Activated T-cell treated with anti-CD3 and anti-CD28 coated beads for 48 hours (primary cell): ENCODE results near the gene PA2G4.
A peak's percentile ranks its signal among the peaks of the same experiment; 100 is the strongest.
"Not testable (repeated sequence)": the region's sequence is repeated elsewhere in the genome, so short reads cannot be mapped to it uniquely, and the experiment has no call there.

Experiments used
- DNase-seq: peaks from one replicate; pipeline ENCODE4 v3.0.0-alpha.2; 2020; ENCODE audit warnings: low read depth

The PA2G4 gene

DNA sequence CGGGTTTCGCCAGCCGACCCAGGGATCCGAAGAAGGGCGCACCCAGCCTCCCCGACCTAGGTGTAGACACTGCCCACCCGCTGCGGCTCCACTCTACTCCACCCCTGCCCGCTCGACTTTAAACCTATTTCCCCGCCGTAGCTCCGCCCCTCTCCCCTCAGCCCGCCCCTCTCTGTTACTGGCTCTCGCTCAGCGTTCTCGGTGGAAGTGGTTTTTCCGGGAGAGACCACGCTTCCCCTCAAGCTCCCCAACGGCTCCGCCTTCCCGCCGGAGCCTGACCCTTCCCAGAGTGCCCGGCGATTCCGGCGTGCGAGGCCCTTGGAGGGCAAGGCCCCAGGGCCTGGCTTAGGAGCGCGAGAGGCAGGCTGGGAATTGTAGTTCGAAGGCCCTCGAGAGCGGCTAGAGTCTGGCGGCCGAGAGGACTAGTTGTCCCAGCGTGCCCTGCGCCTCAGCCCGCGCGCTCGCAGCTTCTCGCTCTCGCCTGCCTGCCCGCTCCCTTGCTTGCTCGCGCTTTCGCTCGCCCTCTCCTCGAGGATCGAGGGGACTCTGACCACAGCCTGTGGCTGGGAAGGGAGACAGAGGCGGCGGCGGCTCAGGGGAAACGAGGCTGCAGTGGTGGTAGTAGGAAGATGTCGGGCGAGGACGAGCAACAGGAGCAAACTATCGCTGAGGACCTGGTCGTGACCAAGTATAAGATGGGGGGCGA lies at the start of gene PA2G4:
Gene PA2G4 (plus strand): TSS at position 451 of the 706 bp plus-strand sequence. CDS start 179 bp downstream, at position 630.
- DNase-seq: peak; percentile 98

DNA sequence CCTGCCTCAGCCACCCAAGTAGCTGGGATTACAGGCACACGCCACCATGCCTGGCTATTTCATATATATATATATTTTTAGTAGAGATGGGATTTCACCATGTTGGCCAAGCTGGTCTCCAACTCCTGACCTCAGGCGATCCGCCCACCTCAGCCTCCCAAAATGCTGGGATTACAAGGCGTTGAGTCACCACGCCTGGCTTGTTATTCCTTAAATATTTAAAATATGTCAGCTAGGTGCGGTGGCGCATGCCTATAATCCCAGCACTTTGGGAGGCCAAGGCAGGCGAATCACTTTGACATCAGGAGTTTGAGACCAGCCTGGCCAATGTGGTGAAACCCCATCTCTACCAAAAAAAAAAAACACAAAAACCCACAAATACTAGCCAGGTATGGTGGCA lies 44.4 kb upstream of the PA2G4 start:
- not testable (repeated sequence) for DNase-seq

DNA sequence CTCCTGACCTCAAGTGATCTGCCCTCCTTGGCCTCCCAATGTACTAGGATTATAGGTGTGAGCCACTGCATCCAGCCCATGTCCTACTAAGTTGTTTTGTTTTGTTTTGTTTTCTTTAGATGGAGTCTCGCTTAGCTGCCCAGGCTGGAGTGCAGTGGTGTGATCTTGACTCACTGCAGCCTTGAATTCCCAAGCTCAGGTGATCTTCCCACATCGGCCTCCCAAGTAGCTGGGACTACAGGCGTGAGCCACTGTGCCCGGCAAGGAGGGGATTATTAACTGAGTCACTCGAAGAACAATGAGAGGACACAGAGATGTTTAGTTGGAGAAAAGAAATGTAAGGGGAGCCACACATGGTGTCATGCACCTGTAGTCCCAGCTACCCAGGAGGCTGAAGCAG lies 42.4 kb upstream of the PA2G4 start:
- DNase-seq: no peak

DNA sequence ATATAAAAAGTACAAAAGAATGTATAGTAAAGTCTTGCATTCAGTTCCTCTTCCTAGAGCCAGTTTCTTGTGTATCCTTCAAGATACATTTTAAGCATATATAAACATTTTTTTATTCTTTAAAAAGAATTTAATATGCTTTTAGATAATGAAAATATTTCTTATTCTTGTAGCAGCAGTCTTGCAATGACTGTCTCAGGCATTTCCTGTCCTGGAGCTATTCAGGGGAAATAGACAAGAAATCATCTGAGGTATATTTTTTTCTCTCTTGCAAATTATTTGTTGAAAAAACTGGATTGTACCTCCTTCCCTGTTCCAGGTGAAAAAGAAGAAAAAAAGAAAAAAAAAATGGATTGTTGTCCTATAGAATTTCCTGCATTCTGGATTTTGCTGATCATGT lies 41.4 kb upstream of the PA2G4 start:
- no peak for DNase-seq

DNA sequence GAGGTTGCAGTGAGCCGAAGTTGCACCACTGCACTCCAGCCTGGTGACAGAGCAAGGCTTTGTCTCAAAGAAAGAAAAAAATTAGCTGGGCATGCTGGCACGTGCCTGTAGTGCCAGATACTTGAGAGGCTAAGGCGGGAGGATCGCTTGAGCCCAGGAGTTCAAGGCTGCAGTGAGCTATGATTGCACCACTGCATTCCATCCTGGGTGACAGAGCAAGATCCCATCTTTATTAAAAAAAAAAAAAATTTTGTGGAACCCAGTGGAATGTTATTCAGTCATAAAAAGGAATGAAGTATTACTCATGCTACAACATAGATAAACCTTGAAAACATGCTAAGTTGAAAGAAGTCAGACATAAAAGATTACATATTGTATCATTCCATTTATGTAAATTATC lies 32.7 kb upstream of the PA2G4 start:
- no peak for DNase-seq

DNA sequence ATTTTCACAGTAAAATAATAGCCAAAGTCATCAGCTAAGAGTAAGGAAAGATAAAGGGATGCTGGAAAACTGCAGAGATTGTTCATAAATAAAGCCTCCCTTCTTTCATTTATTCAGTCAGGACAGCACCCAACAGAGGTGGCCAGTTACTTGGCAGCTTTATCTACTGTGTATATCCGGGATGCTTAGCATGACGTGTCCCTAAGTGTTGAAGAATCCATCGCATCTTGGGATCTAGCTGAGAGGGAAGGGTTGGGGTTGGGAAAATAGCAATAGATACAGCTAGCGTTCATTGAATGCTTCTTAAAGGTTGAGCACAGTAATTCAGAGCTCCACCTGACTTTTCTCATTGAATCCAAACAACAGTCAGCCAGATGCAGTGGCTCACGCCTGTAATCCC lies 30.0 kb upstream of the PA2G4 start:
- no peak for DNase-seq

DNA sequence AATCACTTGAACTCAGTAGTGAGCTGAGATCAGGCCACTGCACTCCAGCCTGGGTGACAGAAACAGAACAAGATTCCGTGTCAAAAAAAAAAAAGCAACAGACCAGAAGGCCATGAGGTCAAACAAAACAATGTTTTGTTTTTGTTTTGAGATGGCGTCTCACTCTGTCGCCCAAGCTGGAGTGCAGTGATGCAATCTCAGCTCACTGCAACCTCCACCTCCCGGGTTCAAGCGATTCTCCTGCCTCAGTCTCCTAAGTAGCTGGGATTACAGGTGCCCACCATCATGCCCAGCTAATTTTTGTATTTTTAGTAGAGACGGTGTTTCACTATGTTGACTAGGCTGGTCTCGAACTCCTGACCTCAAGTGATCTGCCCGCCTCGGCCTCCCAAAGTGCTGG lies 26.4 kb upstream of the PA2G4 start:
- DNase-seq: not testable (repeated sequence)

DNA sequence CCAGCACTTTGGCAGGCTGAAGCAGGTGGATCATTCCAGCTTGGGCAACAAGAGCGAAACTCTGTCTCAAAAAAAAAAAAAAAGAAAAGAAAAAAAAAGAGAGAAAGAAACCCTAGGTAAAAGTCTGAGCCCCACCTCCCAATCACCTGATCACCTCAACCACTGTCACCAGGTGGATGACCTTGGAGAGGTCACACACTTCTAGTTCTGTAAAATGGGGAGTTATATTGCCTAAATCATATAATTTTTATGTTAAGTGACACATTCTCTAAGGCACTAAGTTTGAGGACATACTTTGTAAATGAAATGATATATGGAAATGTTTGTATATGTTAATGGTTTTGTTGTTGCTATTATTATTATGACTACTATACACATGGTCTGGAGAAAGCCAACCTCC lies 25.9 kb upstream of the PA2G4 start:
- no peak for DNase-seq

DNA sequence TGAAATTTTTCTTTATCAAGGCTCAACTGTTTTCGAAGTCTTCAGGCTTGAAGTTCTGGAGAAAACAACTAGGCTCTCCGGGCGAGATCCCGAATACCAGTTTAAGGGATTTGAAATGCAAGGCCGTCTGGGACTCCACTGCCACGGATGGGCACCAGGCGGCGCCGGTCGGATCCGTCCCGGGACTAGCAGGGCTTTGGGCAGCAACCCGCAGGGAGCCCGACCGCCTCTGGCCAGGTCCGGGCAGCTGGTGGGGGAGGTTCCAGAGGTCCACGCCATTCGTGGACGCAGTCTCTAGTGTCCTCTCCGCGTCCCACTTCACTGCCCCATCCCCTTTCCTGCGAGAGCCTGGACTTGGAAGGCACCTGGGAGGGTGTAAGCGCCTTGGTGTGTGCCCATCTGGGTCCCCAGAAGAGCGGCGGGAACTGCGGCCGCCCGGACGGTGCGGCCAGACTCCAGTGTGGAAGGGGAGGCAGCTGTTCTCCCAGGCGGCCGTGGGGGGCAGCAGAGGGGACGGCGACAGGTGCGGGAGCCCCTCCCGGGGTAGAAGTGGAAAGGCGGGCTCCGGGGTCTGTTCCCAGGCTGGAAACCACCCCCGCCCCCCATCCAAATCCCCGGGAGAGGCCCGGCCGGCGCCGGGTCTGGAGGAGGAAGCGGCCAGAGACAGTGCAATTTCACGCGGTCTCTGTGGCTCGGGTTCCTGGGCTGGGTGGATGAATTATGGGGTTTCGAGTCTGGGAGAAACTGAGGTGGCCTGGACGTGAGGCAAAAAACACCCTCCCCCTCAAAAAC lies 25.2 kb upstream of the PA2G4 start:
- peak; percentile 49 for DNase-seq

DNA sequence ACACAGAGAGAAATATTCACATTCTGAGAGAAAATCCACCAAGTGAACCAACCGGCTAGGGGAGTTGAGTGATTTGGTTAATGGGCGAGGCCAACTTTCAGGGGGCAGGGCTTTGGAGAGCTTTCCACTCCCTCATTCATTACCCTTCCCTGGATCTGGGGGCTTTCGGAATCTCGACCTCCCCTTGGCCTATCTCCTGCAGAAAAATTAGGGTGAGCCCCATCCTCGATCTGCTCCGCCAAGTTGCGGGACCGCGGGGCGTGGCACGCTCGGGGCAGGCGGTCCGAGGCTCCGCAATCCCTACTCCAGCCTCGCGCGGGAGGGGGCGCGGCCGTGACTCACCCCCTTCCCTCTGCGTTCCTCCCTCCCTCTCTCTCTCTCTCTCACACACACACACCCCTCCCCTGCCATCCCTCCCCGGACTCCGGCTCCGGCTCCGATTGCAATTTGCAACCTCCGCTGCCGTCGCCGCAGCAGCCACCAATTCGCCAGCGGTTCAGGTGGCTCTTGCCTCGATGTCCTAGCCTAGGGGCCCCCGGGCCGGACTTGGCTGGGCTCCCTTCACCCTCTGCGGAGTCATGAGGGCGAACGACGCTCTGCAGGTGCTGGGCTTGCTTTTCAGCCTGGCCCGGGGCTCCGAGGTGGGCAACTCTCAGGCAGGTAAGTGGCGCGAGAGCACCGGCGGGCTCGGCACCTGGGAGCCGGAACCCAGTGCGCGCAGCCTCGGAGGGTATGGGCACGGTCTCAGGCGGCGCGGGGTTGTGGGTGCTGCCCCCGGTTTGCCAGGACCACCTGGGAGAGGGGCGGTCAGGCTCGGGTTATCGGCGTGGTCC lies 24.4 kb upstream of the PA2G4 start, which contains the start of gene ERBB3:
Gene ERBB3 (plus strand): TSS at position 443 of the 833 bp plus-strand sequence. CDS start 136 bp downstream, at position 579.
- peak; percentile 66 for DNase-seq

DNA sequence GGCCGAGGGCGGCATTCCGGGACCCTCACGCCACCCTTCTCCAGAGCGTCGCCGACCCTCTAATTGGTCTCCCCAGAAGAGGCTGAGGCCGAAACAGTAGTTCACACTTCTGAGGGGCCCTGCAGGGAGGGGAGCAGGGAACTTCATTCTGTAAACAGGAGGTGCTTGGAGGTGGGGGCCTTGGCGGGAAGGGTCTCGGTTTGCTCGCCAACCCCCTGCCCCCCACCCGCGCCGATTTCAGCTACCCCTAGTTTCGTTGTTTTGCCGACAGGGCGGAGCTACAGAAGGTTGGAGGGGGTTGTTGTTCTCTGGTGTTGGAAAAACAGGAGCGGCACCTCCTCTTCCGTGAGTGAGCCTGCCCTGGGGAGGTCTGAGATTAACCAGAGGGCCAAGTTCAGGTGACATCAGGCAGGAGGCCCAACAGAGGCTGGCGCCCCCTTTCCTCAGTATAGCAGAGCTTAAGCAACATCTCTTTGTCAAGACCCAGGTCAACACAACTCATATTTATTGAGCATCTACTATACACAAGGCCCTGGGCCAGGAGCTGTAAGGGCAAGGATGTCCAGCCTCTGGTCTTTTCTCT lies 23.7 kb upstream of the PA2G4 start:
- no peak for DNase-seq

DNA sequence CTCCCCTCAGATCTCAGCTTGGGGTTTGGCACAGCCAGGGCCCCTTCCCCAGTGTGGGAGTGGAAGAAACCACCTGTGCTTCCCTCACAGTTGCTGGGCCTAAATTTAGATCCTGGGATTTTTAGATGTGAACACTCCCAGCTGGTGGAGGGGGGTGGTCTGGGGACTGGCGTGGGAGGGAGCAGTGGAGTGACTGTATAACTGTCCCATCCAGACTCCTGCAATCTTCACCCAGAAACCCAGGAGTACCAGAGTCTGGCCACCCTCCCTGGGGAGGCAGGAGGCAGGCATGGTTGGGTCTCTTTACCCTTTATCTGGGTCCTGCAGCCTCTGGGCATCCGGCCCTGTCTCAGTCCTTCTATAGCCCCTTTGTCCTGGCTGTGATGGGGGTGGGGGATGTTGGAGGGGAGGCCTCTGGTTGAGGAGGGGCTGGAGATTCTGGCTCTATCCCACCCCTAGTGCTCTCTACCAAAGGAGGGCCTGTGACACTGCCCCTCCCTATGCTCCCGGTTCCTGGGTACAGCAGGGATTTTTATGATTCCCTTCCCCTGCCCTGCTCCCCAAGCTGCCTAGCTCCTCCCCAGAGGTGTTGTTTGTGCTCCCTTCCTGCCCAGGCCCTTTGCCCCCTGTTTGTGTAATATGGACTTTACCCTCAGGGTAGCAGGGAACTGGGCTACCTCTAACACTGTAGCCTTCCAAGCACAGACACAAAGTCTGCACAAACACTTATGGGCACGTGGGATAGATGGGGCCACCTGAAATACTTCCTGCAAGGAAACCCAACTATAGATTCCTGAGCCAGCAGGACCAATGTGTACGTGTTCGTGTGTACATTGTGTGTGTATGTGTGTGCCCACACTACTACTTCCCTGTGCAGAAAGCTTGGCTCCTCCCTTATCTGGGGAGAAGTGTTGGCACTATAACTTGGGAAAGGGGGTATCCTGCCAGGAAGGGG lies 22.7 kb upstream of the PA2G4 start:
- DNase-seq: no peak

DNA sequence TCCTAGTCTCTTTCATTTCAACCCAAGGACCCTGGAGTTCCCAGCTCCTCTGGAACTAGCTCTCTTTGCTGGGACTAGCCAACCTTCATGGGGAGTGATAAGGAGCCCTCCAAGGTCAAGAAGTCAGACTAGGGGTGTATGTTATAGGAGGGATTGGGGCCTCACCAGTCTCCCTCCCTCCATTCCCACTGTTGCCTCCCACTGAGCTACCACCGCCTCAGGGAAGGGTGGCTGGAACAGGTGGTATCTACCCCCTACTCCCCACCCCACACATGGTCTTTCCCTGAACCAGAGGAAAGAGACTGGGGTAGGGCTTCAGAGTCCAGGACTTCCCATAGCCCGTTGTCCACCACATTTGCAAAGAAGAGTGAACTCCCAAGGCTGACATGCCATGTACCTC lies 22.0 kb upstream of the PA2G4 start:
- DNase-seq: no peak

DNA sequence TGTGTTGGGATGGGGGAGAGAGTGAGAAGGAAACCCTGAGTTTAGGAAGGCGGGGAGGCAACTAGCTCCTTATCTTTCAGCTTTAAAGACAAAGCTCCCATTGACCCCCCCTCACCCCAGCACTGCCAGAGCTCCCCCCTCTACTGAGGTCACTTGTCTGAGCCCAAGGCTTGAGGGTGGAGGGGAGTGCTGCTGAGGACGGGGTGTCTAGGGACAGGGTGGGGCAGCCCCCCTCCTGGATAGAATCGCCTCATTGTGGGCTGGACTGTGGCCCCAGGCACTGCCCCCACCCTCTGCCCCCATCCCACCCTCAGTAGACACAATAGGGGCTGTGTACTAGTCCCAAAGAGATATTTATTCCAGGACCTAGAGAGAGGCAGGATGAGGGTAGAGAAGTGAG lies 21.4 kb upstream of the PA2G4 start:
- DNase-seq: no peak

DNA sequence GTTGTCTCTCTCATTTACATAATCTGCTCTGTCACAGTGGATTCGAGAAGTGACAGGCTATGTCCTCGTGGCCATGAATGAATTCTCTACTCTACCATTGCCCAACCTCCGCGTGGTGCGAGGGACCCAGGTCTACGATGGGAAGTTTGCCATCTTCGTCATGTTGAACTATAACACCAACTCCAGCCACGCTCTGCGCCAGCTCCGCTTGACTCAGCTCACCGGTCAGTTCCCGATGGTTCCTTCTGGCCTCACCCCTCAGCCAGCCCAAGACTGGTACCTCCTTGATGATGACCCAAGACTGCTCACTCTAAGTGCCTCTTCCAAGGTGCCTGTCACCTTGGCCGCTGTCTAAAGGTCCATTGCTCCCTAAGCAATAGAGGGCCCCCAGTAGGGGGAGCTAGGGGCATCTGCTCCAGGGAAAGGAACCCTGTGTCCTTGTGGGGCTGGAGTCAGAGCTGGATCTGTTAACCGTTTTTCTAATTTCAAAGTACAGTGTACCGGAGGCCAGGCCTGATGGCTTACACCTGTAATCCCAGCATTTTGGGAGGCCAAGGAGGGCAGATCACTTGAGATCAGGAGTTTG lies 19.3 kb upstream of the PA2G4 start:
- DNase-seq: peak; percentile 14

DNA sequence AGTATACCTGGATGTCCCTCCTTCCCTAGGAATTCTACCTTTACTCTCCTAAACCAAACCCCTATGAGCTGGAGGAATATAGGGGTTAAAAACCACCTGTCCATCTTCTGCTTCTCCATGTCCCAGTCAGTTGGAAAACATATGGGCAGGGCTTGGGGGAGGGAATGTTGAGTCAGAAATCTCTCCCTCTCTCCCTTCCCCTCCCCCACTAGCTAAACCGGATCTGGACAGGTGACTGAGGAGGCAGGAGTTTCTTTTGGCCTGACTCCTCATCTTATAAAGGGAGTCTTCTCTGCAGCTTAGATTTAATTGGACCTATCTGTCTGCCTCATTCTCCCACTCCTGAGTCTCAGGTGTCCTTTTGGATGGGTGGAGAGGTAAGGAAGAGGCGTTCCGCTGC lies 18.3 kb upstream of the PA2G4 start:
- DNase-seq: no peak

DNA sequence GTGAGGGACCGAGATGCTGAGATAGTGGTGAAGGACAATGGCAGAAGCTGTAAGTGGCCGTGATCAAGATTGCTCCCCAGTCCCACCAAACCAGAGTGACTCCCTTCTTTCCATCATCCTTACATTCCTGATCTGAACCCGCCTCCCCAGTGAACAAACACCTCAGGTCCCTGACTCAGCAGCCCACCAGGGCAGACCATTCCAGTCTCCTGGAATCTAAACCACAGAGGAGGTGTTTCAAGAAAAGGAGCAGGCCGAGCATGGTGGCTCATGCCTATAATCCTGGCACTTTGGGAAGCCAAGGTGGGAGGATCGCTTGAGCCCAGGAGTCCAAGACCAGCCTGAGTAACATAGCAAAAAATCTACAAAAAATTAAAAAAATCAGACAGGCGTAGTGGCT lies 17.8 kb upstream of the PA2G4 start:
- DNase-seq: no peak

DNA sequence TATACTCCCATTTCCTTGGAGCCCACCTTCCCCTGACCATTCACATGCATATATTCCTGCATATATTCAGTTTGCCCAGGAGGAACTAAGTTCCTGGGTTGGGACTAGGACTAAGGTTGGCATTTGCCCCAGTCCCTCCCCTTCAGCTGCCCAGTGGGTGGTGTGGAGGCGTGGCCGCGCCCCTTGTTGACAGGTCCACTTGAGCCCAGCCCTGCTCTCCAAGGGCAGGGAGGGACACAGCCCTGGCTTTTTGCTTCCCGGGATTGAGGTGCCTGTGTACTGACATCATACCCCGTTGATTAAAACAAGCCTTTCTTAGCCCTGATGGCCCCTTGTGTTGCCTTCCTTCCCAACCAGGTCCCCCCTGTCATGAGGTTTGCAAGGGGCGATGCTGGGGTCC lies 17.1 kb upstream of the PA2G4 start:
- no peak for DNase-seq

DNA sequence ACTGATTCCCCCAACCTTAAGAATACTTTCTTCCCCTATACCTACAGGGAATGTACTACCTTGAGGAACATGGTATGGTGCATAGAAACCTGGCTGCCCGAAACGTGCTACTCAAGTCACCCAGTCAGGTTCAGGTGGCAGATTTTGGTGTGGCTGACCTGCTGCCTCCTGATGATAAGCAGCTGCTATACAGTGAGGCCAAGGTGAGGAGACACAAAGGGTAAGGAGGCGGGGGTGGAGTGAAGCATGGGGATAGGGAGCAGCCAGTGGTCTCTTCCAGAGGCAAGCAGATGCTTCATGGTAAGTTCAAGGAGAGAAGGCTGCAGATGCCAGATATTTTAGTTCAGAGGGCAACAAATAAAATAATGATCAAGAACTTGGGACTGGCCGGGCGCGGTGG lies 6.6 kb upstream of the PA2G4 start:
- no peak for DNase-seq

DNA sequence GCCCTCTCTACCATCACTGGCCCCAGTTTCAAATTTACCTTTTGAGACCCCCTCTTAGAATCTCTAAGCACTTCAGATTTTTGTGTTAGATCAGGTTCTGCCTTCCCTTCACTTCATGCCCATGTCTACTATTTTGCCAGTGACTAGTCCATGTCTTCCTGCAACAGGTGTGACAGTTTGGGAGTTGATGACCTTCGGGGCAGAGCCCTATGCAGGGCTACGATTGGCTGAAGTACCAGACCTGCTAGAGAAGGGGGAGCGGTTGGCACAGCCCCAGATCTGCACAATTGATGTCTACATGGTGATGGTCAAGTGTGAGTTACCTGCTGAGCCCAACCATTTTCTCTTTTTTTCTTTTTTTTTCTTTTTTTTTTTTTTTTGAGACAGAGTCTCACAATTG lies 5.8 kb upstream of the PA2G4 start:
- no peak for DNase-seq

DNA sequence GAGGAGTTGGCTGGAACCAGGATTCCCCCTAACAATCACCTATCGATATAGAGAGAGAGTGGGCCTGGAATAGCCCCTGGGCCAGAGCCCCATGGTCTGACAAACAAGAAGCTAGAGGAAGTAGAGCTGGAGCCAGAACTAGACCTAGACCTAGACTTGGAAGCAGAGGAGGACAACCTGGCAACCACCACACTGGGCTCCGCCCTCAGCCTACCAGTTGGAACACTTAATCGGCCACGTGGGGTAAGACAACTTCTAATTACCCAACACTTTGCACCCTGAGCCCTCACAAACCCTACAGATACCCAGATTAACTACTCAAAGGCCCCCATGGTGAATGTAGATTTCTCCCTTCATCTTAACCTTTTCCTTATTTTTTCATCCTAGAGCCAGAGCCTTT lies 4.6 kb upstream of the PA2G4 start:
- no peak for DNase-seq
